GM12891 (cell line): Measurements from ENCODE around the gene CYSRT1.
A peak's percentile ranks its signal among the peaks of the same experiment; 100 is the strongest.

ENCODE experiments used
- DNase-seq: peaks from one replicate; pipeline ENCODE4 v3.0.0; 2011; ENCODE audit warnings: low spot score; ENCODE audit not compliant: insufficient read length
- FAIRE-seq: peaks from 2 replicates; lab custom pipeline; 2011; peaks lifted over from hg19 to GRCh38; lab: Jason Lieb, UNC
- PAX5 ChIP-seq: IDR thresholded peaks from 2 replicates; pipeline ENCODE4 v1.6.1; 2011; ENCODE audit warnings: low read length, moderate library complexity, mild to moderate bottlenecking; ENCODE audit not compliant: insufficient read depth, severe bottlenecking
- POLR2A ChIP-seq: IDR thresholded peaks from 2 replicates; pipeline ENCODE4 v1.6.1; 2011; ENCODE audit warnings: low read depth, low read length, control low read depth
- POLR2AphosphoS5 ChIP-seq: IDR thresholded peaks from 2 replicates; pipeline ENCODE4 v1.6.1; 2011; ENCODE audit warnings: low read depth, low read length, control low read depth
- POU2F2 ChIP-seq: IDR thresholded peaks from 2 replicates; pipeline ENCODE4 v1.6.1; 2011; ENCODE audit warnings: low read depth, mild to moderate bottlenecking, control low read depth, low read length, moderate library complexity
- SPI1 ChIP-seq: IDR thresholded peaks from 2 replicates; pipeline ENCODE4 v1.6.1; 2011; ENCODE audit warnings: low read depth, low read length, control low read depth
- TAF1 ChIP-seq: IDR thresholded peaks from 2 replicates; pipeline ENCODE4 v1.6.1; 2011; ENCODE audit warnings: low read depth, low read length, control low read depth

Gene CYSRT1

GRCh38 chr9:137205126-137206069, 19.6 kb upstream of the CYSRT1 start, which contains the start of the genes NDOR1 and TMEM203:
Gene NDOR1 (plus strand): TSS chr9:137205700. CDS start chr9:137205778, 78 bp downstream.
Gene TMEM203 (minus strand): TSS chr9:137205648. CDS start chr9:137205414, 234 bp downstream.
- DNase-seq (peak; percentile 100), FAIRE-seq (peak; percentile 95)
- TF ChIP-seq POLR2A (peak; percentile 84), POU2F2 (peak; percentile 74; the same call in 1 of the 2 replicates), SPI1 (no peak), PAX5 (peak; percentile 7), POLR2AphosphoS5 (peak; percentile 49; the same call in 1 of the 2 replicates), TAF1 (peak; percentile 64)

GRCh38 chr9:137206602-137207001, 18.4 kb upstream of the CYSRT1 start:
- DNase-seq = no peak
- no peak for FAIRE-seq
- TF ChIP-seq POU2F2 (no peak), POLR2A (no peak), SPI1 (no peak), POLR2AphosphoS5 (no peak), TAF1 (no peak), PAX5 (no peak)

GRCh38 chr9:137211532-137211931, 13.4 kb upstream of the CYSRT1 start:
- TF ChIP-seq SPI1 (no peak), POLR2A (no peak), POU2F2 (no peak), TAF1 (no peak), PAX5 (no peak), POLR2AphosphoS5 (no peak)
- DNase-seq (no peak), FAIRE-seq (no peak)

- no peak for DNase-seq
- no peak for FAIRE-seq
- TF ChIP-seq TAF1 = no peak
- TF ChIP-seq PAX5 = no peak
- TF ChIP-seq POU2F2 = no peak
- no peak for TF ChIP-seq POLR2AphosphoS5
- TF ChIP-seq POLR2A = no peak
- no peak for TF ChIP-seq SPI1
Measured at GRCh38 chr9:137212520-137212919, 12.5 kb upstream of the CYSRT1 start.

- FAIRE-seq (no peak), DNase-seq (no peak)
- no peak for TF ChIP-seq POLR2A
Measured at GRCh38 chr9:137213160-137214060, 11.6 kb upstream of the CYSRT1 start.

GRCh38 chr9:137214620-137215019, 10.4 kb upstream of the CYSRT1 start:
- no peak for FAIRE-seq

GRCh38 chr9:137215196-137215986, 9.6 kb upstream of the CYSRT1 start:
- TF ChIP-seq POU2F2 (no peak), TAF1 (no peak), POLR2A (no peak), SPI1 (no peak), POLR2AphosphoS5 (no peak), PAX5 (no peak)
- DNase-seq = no peak
- no peak for FAIRE-seq

More at GRCh38 chr9:137214620-137215019, 10.4 kb upstream of the CYSRT1 start:
- TF ChIP-seq POLR2AphosphoS5 = no peak
- DNase-seq = no peak

GRCh38 chr9:137216188-137216965, 8.6 kb upstream of the CYSRT1 start:
- no peak for TF ChIP-seq PAX5
- TF ChIP-seq POLR2AphosphoS5 = no peak
- no peak for TF ChIP-seq TAF1
- no peak for TF ChIP-seq POLR2A
- TF ChIP-seq POU2F2 = no peak
- TF ChIP-seq SPI1 = no peak
- FAIRE-seq (no peak), DNase-seq (no peak)
